NOMO-1 treated with dmso at 0.1 percent for 144 hours (cell line): ENCODE data around the gene IL18BP.

Source experiments
- DNase-seq: peaks from one replicate; lab custom pipeline; 2025; ENCODE audit not compliant: unreplicated experiment; lab: John Stamatoyannopoulos, UW

The IL18BP gene

DNA sequence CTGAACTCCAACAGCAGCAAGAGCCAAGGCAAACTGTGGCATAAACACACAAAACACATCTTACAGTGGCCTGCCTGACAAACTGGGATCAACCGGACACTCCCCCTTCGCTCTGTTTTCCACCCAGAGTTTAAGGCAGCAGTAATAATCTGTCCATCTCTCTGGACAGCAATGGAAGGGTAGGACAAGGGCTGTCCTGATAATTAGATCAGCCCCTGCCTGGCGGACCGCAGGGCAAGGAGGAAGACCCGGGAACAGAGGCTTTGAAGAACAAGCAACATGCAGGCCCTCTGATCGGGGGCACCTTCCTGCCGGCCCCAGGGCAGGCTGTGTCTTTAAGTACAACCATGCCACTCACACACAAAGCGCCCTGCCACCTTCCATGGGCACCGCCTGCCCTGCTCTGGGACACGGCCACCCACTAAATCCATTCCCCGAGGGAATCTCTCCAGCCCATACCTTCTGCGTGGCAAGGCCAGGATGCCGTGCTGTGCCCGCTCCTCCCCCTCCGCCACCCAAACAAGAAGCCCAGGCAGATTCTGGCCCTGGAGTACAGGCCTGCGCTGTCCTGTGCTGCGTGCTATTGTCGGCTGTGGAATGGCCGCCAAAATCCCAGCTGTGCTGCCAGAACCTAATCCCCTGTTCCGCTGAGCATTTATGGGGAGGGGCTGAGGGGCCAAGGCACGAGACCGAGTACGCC lies 42.8 kb downstream of the IL18BP start:
- no peak for DNase-seq

DNA sequence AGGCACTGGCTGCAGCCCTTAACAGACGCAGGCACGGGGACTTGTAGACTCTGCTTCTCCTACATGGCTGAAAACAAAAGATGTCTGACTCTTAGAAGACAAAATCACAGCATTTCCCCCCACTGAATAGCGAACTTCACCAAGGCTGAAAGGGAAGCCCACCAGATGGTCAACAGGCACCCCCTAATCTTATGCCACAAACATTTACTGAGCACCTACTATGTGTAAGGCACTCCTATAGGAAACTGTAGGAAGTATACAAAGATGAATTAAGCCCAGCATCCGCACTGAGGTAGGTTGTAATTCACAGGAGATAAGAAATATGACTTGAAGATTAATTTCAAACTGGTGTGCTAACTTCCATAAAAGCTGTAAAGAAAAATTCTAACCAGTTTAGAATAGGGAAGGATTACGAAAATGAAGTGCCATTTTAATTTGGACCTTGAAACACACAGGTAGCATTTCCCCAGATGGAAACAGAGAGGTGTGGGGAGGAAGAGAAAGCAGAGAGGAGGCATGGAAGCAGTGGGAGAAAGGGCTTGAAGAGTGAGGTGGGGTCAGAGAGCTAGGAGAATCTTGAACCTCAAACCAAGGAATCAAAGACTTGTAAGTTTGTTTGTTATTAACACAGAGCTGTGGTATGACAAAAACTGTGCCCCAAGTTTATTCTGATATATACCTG lies 43.5 kb downstream of the IL18BP start:
- no peak for DNase-seq

GRCh38 chr11:72045849-72046248 lies 47.1 kb downstream of the IL18BP start:
- no peak for DNase-seq

GRCh38 chr11:72048766-72049460 lies 50.2 kb downstream of the IL18BP start:
- no peak for DNase-seq
